Measurements from ENCODE around the gene NLGN1. TPM values are rescaled to one million over a fixed set of nuclear protein-coding genes. Genes with fewer than 3 reads are reported as not detected.

Gene NLGN1
- total RNA-seq, 2 donors from 2014 or later: 1.3 to 2.4 TPM

DNA sequence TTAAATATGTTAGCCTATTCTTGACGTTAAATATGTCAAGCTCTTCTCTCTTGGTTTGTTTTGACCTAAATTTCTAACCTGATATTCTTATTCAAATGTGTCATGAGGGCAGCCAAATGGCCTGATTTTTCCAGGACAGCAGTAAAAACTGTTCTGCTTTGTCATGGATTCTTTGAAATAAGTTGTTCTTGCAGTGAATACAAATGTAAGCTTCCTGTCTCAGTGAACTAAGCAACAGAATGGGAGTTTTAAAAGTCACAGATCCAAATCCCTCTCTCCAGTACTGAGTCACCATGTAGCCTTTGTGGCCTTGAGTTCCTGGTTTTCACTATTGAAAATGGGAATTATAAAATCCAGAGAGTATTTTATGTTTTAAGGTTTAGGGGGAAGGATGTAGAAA is 301.8 kb downstream of the NLGN1 start:
- H3K36me3 ChIP-seq: no peaks in the 10 kb centered on the region
- no peak for DNase-seq (ENCODE audit: low spot score)
- H3K4me1 ChIP-seq: no peaks in the 10 kb centered on the region
- H3K27ac ChIP-seq: no peak overlapping the region
- TF ChIP-seq, protein P1, sequence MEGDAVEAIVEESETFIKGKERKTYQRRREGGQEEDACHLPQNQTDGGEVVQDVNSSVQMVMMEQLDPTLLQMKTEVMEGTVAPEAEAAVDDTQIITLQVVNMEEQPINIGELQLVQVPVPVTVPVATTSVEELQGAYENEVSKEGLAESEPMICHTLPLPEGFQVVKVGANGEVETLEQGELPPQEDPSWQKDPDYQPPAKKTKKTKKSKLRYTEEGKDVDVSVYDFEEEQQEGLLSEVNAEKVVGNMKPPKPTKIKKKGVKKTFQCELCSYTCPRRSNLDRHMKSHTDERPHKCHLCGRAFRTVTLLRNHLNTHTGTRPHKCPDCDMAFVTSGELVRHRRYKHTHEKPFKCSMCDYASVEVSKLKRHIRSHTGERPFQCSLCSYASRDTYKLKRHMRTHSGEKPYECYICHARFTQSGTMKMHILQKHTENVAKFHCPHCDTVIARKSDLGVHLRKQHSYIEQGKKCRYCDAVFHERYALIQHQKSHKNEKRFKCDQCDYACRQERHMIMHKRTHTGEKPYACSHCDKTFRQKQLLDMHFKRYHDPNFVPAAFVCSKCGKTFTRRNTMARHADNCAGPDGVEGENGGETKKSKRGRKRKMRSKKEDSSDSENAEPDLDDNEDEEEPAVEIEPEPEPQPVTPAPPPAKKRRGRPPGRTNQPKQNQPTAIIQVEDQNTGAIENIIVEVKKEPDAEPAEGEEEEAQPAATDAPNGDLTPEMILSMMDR (IDR thresholded peaks at IDR 0.05): no peak
- H3K27me3 ChIP-seq: no peaks in the 10 kb centered on the region
- H3K4me3 ChIP-seq: no peak overlapping the region
- H3K9me3 ChIP-seq: peaks cover 0 to 7% of the 10 kb centered on the region in 2 donors

DNA sequence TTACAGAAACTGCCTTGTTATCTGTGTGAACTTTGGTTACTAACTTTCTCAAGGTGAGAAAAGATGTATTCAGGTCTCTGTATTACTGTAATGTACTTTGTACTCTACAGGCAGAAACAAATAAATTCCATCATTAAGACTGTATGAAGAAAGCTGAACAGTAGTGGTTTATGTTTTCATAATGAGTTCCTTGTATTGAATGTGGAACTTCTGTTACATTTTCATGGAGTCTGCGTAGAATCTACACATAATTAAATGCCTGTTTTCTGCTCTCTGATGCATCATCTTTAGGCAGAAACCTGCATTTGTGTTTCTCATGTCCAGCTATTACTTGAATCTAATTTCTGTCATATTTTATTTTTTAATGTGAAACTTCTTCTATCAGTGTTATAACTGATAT is 302.8 kb downstream of the NLGN1 start:
- Histone ChIP-seq H3K36me3 (no peaks in the 10 kb centered on the region), H3K9me3 (peaks cover 0 to 7% of the 10 kb centered on the region in 2 donors), H3K4me1 (no peaks in the 10 kb centered on the region), H3K27me3 (no peaks in the 10 kb centered on the region), H3K4me3 (no peak overlapping the region), H3K27ac (no peak overlapping the region)
- no peak for DNase-seq (ENCODE audit: low spot score)
- TF ChIP-seq, protein P1 (IDR thresholded peaks at IDR 0.05): no peak

DNA sequence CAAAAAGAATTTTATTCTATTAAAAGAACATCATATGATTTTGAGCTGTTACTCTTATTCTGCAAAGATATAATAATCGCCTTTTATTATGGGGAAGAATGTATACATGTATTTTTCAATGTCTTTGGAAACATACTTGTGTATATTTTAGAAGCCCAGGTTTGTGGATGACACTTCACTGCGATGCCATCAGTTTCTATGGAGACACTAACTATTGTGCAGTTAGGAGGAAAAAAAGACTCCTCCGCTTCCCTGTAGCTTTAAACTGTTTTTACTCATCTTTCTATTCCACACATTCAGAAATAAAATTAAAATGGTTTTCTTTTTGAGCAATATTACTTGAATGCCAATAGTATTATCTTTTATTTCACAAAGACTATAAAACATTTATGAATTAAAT is 305.0 kb downstream of the NLGN1 start:
- DNase-seq (ENCODE audit: low spot score): no peak
- TF ChIP-seq, protein P1 (IDR thresholded peaks at IDR 0.05): no peak

DNA sequence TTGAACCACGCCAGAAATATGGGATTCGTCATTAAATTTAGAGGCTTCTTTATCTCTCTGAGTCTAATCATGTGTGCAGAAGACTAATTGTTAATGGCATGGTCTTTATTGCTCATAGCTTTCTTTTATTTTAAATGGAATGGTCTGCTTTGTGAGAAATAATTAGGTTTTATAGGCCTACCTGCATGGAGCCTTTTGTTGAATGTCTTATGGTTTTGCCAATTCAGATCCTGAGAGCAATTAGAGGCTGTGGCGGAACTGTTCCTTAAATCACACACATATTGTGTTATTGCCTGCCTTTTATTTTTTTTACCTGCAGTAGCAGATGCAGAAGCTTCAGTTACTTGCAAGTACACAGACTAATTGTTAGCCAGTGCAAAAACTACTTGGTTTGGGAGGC is 306.2 kb downstream of the NLGN1 start:
- Histone ChIP-seq H3K27me3 (no peaks in the 10 kb centered on the region), H3K36me3 (no peaks in the 10 kb centered on the region), H3K27ac (no peak overlapping the region), H3K4me1 (no peaks in the 10 kb centered on the region), H3K4me3 (no peak overlapping the region), H3K9me3 (peaks cover 0 to 7% of the 10 kb centered on the region in 2 donors)
- TF ChIP-seq, protein P1 (IDR thresholded peaks at IDR 0.05): no peak
- no peak for DNase-seq (ENCODE audit: low spot score)

More for the DNA sequence above, 305.0 kb downstream of the NLGN1 start:
- peaks cover 0 to 7% of the 10 kb centered on the region in 2 donors for H3K9me3 ChIP-seq
- no peak overlapping the region for H3K27ac ChIP-seq
- H3K36me3 ChIP-seq: no peaks in the 10 kb centered on the region
- H3K4me1 ChIP-seq: no peaks in the 10 kb centered on the region
- H3K27me3 ChIP-seq: no peaks in the 10 kb centered on the region
- H3K4me3 ChIP-seq: no peak overlapping the region

DNA sequence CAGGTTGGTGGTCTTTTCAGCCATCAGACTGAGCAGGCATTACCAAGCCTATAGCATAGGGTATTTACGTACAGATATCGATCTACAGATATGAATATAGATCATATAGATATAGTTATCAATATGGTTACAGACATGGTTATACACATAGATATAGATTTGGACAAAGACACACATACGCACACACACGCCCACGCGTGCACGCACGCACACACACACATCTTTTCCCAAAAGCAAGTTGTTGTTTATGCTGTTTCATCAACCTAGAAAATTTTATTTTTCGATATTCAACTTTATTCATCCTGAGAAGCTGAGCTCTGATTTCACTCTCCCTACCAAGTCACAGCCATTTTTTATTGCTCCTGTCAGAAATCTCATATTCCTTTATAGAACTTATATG is 309.1 kb downstream of the NLGN1 start:
- H3K27ac ChIP-seq: no peak overlapping the region
- no peak for DNase-seq (ENCODE audit: low spot score)
- H3K9me3 ChIP-seq: peaks cover 0 to under 1% of the 10 kb centered on the region in 2 donors
- no peaks in the 10 kb centered on the region for H3K27me3 ChIP-seq
- no peak overlapping the region for H3K4me3 ChIP-seq
- H3K36me3 ChIP-seq: no peaks in the 10 kb centered on the region
- TF ChIP-seq, protein P1 (IDR thresholded peaks at IDR 0.05): no peak
- H3K4me1 ChIP-seq: no peaks in the 10 kb centered on the region

DNA sequence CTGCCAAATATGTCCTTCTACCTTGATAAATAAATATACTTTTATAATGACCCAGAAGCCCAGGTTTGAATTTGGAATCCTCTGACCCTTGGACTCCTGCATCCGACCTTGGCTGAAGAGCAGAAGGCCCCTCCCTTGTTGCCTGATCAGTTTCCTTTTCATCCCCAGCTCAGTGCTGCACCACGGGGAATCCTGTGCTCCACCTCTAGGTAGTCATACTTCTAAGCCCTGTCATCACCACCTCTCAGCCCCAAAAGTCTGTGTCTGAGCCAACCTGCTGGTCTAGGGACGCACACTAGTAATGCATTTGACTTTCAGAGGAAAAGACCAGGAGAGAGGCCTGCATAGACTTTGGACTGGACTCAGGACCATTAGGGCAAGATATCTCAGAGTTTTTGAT is 310.6 kb downstream of the NLGN1 start:
- Histone ChIP-seq H3K4me3 (no peak overlapping the region), H3K36me3 (no peaks in the 10 kb centered on the region), H3K27me3 (no peaks in the 10 kb centered on the region), H3K4me1 (no peaks in the 10 kb centered on the region), H3K9me3 (no peaks in the 10 kb centered on the region), H3K27ac (no peak overlapping the region)
- TF ChIP-seq, protein P1 (IDR thresholded peaks at IDR 0.05): no peak
- DNase-seq (ENCODE audit: low spot score): no peak
